ENCODE data around the gene ANKRD45. TPM values are rescaled to one million over a fixed set of nuclear protein-coding genes. Genes with fewer than 3 reads are reported as not detected.
"Not testable (repeated sequence)": the region's sequence is repeated elsewhere in the genome, so short reads cannot be mapped to it uniquely, and the experiment has no call there.

ANKRD45 gene
- total RNA-seq, 2 experiments from 2014 or later = 0.11 TPM; not detected in 1

DNA sequence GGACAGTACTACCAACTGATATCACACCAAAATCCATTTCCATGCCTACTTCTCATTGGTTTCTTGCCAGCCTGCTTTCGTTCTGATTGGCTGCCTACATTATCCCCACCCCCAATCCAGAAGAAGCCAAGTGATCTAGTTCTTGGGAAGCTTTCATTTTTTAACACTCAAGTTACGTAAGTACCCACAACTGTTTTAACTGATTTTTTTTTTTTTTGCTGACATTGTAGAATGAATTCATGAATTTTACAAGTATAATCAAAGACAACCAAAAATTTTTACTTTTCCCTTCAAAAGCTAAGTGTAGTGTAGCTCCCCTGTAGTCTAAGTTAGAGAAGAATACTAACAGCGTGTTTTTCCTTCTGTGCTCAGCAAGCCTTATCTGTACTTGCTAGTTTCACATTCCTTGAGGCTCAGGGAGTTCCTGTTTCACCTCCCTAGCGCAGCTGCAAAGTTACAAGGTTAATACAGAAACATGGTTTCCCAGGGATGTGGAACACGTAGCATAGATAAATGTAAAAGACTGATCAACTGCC, 66.5 kb downstream of the ANKRD45 start, which contains the start of gene SLC9C2:
SLC9C2 (minus strand) TSS at position 17 of the 536 bp plus-strand sequence. CDS start 1,296 bp downstream, outside the sequence.
- Mint-ChIP-seq H3K9me3 (ENCODE audit: low read depth) (no peaks in the 10 kb centered on the region), H3K27ac (no peak within 1 kb of the TSS), H3K36me3 (ENCODE audit: low read depth) (no peaks in the 10 kb centered on the region), H3K4me3 (no peak within 1 kb of the TSS), H3K27me3 (peaks cover 3% of the 10 kb centered on the region), H3K4me1 (no peaks in the 10 kb centered on the region)
- DNase-seq = no peak
- CTCF ChIA-PET = interaction anchor here (0.9 kb wide), 1 partner anchor 172 kb away, joined by 3 read pairs; no protein-coding TSS in a partner anchor
- intact Hi-C loops (cut with DNase I, micrococcal nuclease) = no loop called here
- ATAC-seq = no peak
- POLR2A ChIA-PET = no interaction called here

- no peaks in the 10 kb centered on the region for H3K36me3 Mint-ChIP-seq (ENCODE audit: low read depth)
- intact Hi-C loops (cut with DNase I, micrococcal nuclease) = no loop called here
- no peak overlapping the region for H3K27ac Mint-ChIP-seq
- DNase-seq = no peak
- no peak for ATAC-seq
- CTCF ChIA-PET = interaction anchor here (0.6 kb wide), 1 partner anchor 28 kb away, joined by 3 read pairs; no protein-coding TSS in a partner anchor
- no peaks in the 10 kb centered on the region for H3K9me3 Mint-ChIP-seq (ENCODE audit: low read depth)
- H3K27me3 Mint-ChIP-seq = peaks cover 3% of the 10 kb centered on the region
- no peaks in the 10 kb centered on the region for H3K4me1 Mint-ChIP-seq
- POLR2A ChIA-PET = no interaction called here
- no peak overlapping the region for H3K4me3 Mint-ChIP-seq
Observed at GRCh38 chr1:173601588-173601987, 68.1 kb downstream of the ANKRD45 start.

DNA sequence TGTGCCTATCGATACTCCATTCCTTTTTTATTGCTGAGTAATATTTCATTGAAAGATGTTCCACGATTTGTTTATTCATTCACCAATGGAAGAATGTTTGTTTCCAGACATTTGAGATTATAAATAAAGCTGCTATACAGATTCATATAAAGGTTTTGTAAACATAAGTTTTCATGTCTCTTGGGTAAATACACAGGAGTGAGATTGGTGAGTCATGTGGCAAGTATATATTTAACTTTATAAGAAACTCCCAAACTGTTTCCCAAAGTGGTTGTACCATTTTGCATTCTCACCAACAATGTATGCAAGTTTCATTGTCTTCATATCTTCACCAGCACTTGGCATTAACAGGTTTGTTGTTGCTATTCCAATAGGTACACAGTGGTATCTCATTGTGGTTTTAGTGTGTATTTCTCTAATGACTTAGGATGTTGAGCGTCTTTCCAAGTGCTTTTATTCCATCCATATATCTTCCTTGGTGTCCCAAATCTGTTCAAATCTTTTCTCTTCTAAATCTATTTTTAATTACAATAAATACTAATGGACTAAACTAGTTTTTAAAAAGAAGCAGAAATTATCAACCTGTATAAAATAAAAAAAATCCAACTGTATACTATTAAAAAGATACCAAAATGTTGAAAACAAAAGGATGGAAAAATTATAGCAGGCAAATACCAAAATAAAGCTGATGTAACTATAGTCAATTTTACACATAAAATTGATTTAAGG, 73.4 kb downstream of the ANKRD45 start:
- H3K9me3 Mint-ChIP-seq (ENCODE audit: low read depth) = no peaks in the 10 kb centered on the region
- H3K27ac Mint-ChIP-seq = no peak overlapping the region
- ATAC-seq = no peak
- no peak overlapping the region for H3K4me3 Mint-ChIP-seq
- H3K27me3 Mint-ChIP-seq = peaks cover 2% of the 10 kb centered on the region
- ChIA-PET CTCF (no interaction called here), POLR2A (no interaction called here)
- H3K4me1 Mint-ChIP-seq = no peaks in the 10 kb centered on the region
- DNase-seq = no peak
- no peaks in the 10 kb centered on the region for H3K36me3 Mint-ChIP-seq (ENCODE audit: low read depth)
- intact Hi-C loops (cut with DNase I, micrococcal nuclease) = no loop called here

- H3K27ac Mint-ChIP-seq; POLR2A ChIA-PET; H3K4me1 Mint-ChIP-seq; H3K4me3 Mint-ChIP-seq; H3K27me3 Mint-ChIP-seq; DNase-seq; H3K9me3 Mint-ChIP-seq (ENCODE audit: low read depth); intact Hi-C loops (cut with DNase I, micrococcal nuclease); H3K36me3 Mint-ChIP-seq (ENCODE audit: low read depth); ATAC-seq: not testable (repeated sequence)
- CTCF ChIA-PET = interaction anchor here (1.4 kb wide), 1 partner anchor 161 kb away, joined by 3 read pairs; no protein-coding TSS in a partner anchor
Observed at GRCh38 chr1:173591138-173591537, 78.5 kb downstream of the ANKRD45 start.

DNA sequence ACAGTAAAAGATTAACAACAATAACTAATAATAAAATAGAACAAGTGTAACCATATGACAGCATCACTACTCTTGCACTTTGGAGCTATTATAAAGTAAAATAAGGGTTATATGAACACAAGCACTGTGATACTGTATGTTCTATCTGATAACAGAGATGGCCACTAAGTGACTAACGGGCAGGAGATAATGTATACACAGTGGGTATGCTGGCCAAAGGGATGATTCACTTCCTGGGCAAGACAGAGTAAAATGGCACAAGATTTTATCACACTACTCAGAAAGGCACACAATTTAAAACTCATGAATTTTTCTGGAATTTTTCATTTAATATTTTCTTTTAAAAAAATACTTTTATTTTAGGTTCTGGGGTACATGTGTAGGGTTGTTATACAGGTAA, 79.1 kb downstream of the ANKRD45 start:
- intact Hi-C loops (cut with DNase I, micrococcal nuclease) = no loop called here
- no peaks in the 10 kb centered on the region for H3K4me1 Mint-ChIP-seq
- H3K27ac Mint-ChIP-seq = no peak overlapping the region
- ChIA-PET CTCF (no interaction called here), POLR2A (no interaction called here)
- DNase-seq (no peak), ATAC-seq (no peak)
- no peak overlapping the region for H3K4me3 Mint-ChIP-seq
- no peaks in the 10 kb centered on the region for H3K36me3 Mint-ChIP-seq (ENCODE audit: low read depth)
- peaks cover 2% of the 10 kb centered on the region for H3K27me3 Mint-ChIP-seq
- H3K9me3 Mint-ChIP-seq (ENCODE audit: low read depth) = no peaks in the 10 kb centered on the region

DNA sequence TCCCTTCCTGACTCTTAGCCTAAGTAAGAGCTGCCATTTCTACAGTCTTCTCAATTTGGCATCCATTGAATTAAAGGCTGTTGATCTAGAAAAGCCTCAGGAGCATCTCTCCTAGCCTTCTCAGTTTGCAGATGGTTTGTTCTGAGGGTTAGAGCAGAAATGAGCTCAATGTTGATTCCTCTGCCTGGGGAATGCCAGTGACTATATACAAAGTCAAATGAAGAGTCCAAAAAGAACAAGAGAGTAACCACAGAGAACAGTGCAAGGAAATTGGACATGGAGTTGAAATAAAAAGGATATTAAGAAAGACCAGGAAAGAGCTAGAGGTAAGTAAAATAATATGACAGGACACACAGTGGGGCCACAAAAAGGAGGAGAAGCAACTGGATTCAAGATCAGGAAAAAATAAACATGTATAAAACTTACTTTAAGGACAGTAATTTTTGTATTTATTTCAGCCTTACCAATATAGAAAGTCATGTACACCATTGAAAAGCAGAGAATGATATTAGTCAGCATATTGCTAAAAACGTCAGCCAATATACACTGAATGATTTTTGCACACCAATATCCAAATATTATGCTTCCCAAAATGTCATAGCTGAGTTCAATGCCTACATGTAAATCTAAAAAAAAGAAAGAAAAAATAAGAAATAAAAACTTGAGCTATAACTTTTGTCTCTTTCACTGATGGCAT, 88.1 kb downstream of the ANKRD45 start:
- ATAC-seq = peak; percentile 69
- H3K27ac Mint-ChIP-seq = no peak overlapping the region
- H3K27me3 Mint-ChIP-seq = peaks cover 2% of the 10 kb centered on the region

DNA sequence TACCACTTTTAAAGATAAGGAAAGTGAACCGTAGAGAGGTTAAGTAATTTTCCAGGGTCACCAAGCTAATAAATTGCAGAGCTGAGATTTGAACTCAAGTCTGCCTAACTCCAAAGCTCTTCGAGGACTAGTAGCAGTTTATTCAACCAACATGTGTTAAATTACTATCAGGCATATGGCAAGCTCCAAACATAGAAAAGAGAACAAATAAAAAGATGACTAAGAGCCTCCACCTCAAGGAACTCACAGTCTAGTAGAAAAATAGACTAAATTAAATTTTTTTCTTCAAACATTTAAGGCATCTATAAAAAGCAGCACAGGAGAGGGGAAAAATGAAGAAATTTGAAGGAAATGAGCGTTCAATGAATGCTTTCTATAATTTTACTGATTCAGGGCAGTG, 89.0 kb downstream of the ANKRD45 start:
- CTCF ChIA-PET = interaction anchor here (0.6 to 1.3 kb wide), 3 partner anchors 150 to 1491 kb away, joined by 3 to 4 read pairs (median 3); no protein-coding TSS in a partner anchor
- no peak for DNase-seq
- Mint-ChIP-seq H3K27me3 (peaks cover 2% of the 10 kb centered on the region), H3K9me3 (ENCODE audit: low read depth) (no peaks in the 10 kb centered on the region), H3K4me3 (no peak overlapping the region), H3K4me1 (peaks cover 5% of the 10 kb centered on the region), H3K27ac (no peak overlapping the region), H3K36me3 (ENCODE audit: low read depth) (no peaks in the 10 kb centered on the region)
- POLR2A ChIA-PET = interaction anchor here (0.6 kb wide), 1 partner anchor 73 kb away, joined by 4 read pairs; no protein-coding TSS in a partner anchor
- intact Hi-C loops (cut with DNase I, micrococcal nuclease) = loop anchor here in 1 of 2 experiments (10.0 kb wide), 1 partner anchor 64 kb away; no protein-coding TSS in a partner anchor
- no peak for ATAC-seq

More for the DNA sequence above, 88.1 kb downstream of the ANKRD45 start:
- DNase-seq = no peak
- POLR2A ChIA-PET = interaction anchor here (0.6 kb wide), 1 partner anchor 74 kb away, joined by 4 read pairs; no protein-coding TSS in a partner anchor
- CTCF ChIA-PET = interaction anchor here (1.0 to 1.8 kb wide), 4 partner anchors 10 to 151 kb away, joined by 3 to 5 read pairs (median 3); no protein-coding TSS in a partner anchor
- Mint-ChIP-seq H3K9me3 (ENCODE audit: low read depth) (no peaks in the 10 kb centered on the region), H3K36me3 (ENCODE audit: low read depth) (no peaks in the 10 kb centered on the region), H3K4me1 (peaks cover 5% of the 10 kb centered on the region), H3K4me3 (no peak overlapping the region)
- intact Hi-C loops (cut with DNase I, micrococcal nuclease) = loop anchor here in 1 of 2 experiments (10.0 kb wide), 1 partner anchor 63 kb away; no protein-coding TSS in a partner anchor

- intact Hi-C loops (cut with DNase I, micrococcal nuclease) = loop anchor here in 1 of 2 experiments (10.0 kb wide), 1 partner anchor 65 kb away; no protein-coding TSS in a partner anchor
- H3K4me1 Mint-ChIP-seq = peaks cover 5% of the 10 kb centered on the region
- no peak overlapping the region for H3K4me3 Mint-ChIP-seq
- CTCF ChIA-PET = interaction anchor here (0.6 kb wide), 1 partner anchor 1491 kb away, joined by 3 read pairs; no protein-coding TSS in a partner anchor
- POLR2A ChIA-PET = interaction anchor here (0.6 kb wide), 1 partner anchor 176 kb away, joined by 11 read pairs; no protein-coding TSS in a partner anchor
- H3K36me3 Mint-ChIP-seq (ENCODE audit: low read depth) = no peaks in the 10 kb centered on the region
- H3K27me3 Mint-ChIP-seq = peaks cover 2% of the 10 kb centered on the region
- H3K27ac Mint-ChIP-seq = no peak overlapping the region
- no peaks in the 10 kb centered on the region for H3K9me3 Mint-ChIP-seq (ENCODE audit: low read depth)
- ATAC-seq (no peak), DNase-seq (no peak)
Observed at GRCh38 chr1:173580071-173580470, 89.6 kb downstream of the ANKRD45 start.

- CTCF ChIA-PET = no interaction called here
- Mint-ChIP-seq H3K9me3 (ENCODE audit: low read depth) (no peaks in the 10 kb centered on the region), H3K27me3 (peaks cover 3% of the 10 kb centered on the region), H3K36me3 (ENCODE audit: low read depth) (no peaks in the 10 kb centered on the region), H3K27ac (no peak overlapping the region), H3K4me3 (no peak overlapping the region), H3K4me1 (no peaks in the 10 kb centered on the region)
- intact Hi-C loops (cut with DNase I, micrococcal nuclease) = no loop called here
- no peak for ATAC-seq
- POLR2A ChIA-PET = no interaction called here
- DNase-seq = no peak
Observed at GRCh38 chr1:173573596-173573995, 96.1 kb downstream of the ANKRD45 start.

GRCh38 chr1:173572201-173572873, 97.3 kb downstream of the ANKRD45 start:
- no peak overlapping the region for H3K4me3 Mint-ChIP-seq
- H3K36me3 Mint-ChIP-seq (ENCODE audit: low read depth) = no peaks in the 10 kb centered on the region
- ChIA-PET POLR2A (no interaction called here), CTCF (no interaction called here)
- H3K27ac Mint-ChIP-seq = no peak overlapping the region
- H3K4me1 Mint-ChIP-seq = no peaks in the 10 kb centered on the region
- ATAC-seq (no peak), DNase-seq (no peak)
- peaks cover 3% of the 10 kb centered on the region for H3K27me3 Mint-ChIP-seq
- intact Hi-C loops (cut with DNase I, micrococcal nuclease) = no loop called here
- peaks cover 7% of the 10 kb centered on the region for H3K9me3 Mint-ChIP-seq (ENCODE audit: low read depth)
